ENCODE data around the gene AKAP12. TPM values are rescaled to one million over a fixed set of nuclear protein-coding genes. Genes with fewer than 3 reads are reported as not detected.

AKAP12 gene
- polyA plus RNA-seq, 1 experiment, result 27.7 TPM

GRCh38 chr6:151349651-151350270 lies 110.0 kb downstream of the AKAP12 start:
- CTCF ChIA-PET, result interaction anchor here (1.0 to 1.6 kb wide), 4 partner anchors 9 to 16 kb away, joined by 3 to 12 read pairs (median 4); no protein-coding TSS in a partner anchor
- POLR2A ChIA-PET, result interaction anchor here (0.6 kb wide), 1 partner anchor 400 kb away, joined by 3 read pairs; no protein-coding TSS in a partner anchor

GRCh38 chr6:151350442-151351145 lies 110.8 kb downstream of the AKAP12 start:
- ChIA-PET CTCF (interaction anchor here (0.6 to 1.6 kb wide), 3 partner anchors 8 to 334 kb away, joined by 3 to 12 read pairs (median 4); no protein-coding TSS in a partner anchor), POLR2A (interaction anchor here (0.6 kb wide), 1 partner anchor 401 kb away, joined by 3 read pairs; no protein-coding TSS in a partner anchor)
- TF ChIP-seq CTCF (IDR thresholded peaks at IDR 0.05; ENCODE audit: insufficient read depth, low read depth, low read length), result no peak
- Histone ChIP-seq H3K4me3 (ENCODE audit: low read depth, low read length) (no peak overlapping the region), H3K36me3 (ENCODE audit: control insufficient read depth, insufficient read depth, low read length) (peaks cover 10% of the 10 kb centered on the region), H3K27me3 (ENCODE audit: control insufficient read depth, insufficient read depth, low read length) (no peaks in the 10 kb centered on the region)
- DNase-seq (ENCODE audit: low read depth), result no peak

More at GRCh38 chr6:151349651-151350270, 110.0 kb downstream of the AKAP12 start:
- Histone ChIP-seq H3K36me3 (ENCODE audit: control insufficient read depth, insufficient read depth, low read length) (peaks cover 10% of the 10 kb centered on the region), H3K4me3 (ENCODE audit: low read depth, low read length) (no peak overlapping the region), H3K27me3 (ENCODE audit: control insufficient read depth, insufficient read depth, low read length) (no peaks in the 10 kb centered on the region)
- DNase-seq (ENCODE audit: low read depth), result no peak
- TF ChIP-seq CTCF (IDR thresholded peaks at IDR 0.05; ENCODE audit: insufficient read depth, low read depth, low read length), result no peak

GRCh38 chr6:151351146-151351700 lies 111.5 kb downstream of the AKAP12 start:
- DNase-seq (ENCODE audit: low read depth), result no peak
- CTCF ChIA-PET, result interaction anchor here (1.1 kb wide), 1 partner anchor 11 kb away, joined by 4 read pairs; no protein-coding TSS in a partner anchor
- H3K4me3 ChIP-seq (ENCODE audit: low read depth, low read length), result no peak overlapping the region
- no peak for TF ChIP-seq CTCF (IDR thresholded peaks at IDR 0.05; ENCODE audit: insufficient read depth, low read depth, low read length)
- H3K27me3 ChIP-seq (ENCODE audit: control insufficient read depth, insufficient read depth, low read length), result no peaks in the 10 kb centered on the region
- peaks cover 10% of the 10 kb centered on the region for H3K36me3 ChIP-seq (ENCODE audit: control insufficient read depth, insufficient read depth, low read length)
- POLR2A ChIA-PET, result no interaction called here

GRCh38 chr6:151351731-151352130 lies 112.0 kb downstream of the AKAP12 start:
- H3K36me3 ChIP-seq (ENCODE audit: control insufficient read depth, insufficient read depth, low read length), result peaks cover 10% of the 10 kb centered on the region
- no peaks in the 10 kb centered on the region for H3K27me3 ChIP-seq (ENCODE audit: control insufficient read depth, insufficient read depth, low read length)
- POLR2A ChIA-PET, result no interaction called here
- no peak for DNase-seq (ENCODE audit: low read depth)
- TF ChIP-seq CTCF (IDR thresholded peaks at IDR 0.05; ENCODE audit: insufficient read depth, low read depth, low read length), result no peak
- CTCF ChIA-PET, result no interaction called here
- H3K4me3 ChIP-seq (ENCODE audit: low read depth, low read length), result no peak overlapping the region

Measured in BJ (cell line).